ENCODE measurements around the gene PDXDC1. TPM values are rescaled to one million over a fixed set of nuclear protein-coding genes. Genes with fewer than 3 reads are reported as not detected.

PDXDC1 gene
- total RNA-seq, 1 experiment from 2014 or later: 107 TPM

DNA sequence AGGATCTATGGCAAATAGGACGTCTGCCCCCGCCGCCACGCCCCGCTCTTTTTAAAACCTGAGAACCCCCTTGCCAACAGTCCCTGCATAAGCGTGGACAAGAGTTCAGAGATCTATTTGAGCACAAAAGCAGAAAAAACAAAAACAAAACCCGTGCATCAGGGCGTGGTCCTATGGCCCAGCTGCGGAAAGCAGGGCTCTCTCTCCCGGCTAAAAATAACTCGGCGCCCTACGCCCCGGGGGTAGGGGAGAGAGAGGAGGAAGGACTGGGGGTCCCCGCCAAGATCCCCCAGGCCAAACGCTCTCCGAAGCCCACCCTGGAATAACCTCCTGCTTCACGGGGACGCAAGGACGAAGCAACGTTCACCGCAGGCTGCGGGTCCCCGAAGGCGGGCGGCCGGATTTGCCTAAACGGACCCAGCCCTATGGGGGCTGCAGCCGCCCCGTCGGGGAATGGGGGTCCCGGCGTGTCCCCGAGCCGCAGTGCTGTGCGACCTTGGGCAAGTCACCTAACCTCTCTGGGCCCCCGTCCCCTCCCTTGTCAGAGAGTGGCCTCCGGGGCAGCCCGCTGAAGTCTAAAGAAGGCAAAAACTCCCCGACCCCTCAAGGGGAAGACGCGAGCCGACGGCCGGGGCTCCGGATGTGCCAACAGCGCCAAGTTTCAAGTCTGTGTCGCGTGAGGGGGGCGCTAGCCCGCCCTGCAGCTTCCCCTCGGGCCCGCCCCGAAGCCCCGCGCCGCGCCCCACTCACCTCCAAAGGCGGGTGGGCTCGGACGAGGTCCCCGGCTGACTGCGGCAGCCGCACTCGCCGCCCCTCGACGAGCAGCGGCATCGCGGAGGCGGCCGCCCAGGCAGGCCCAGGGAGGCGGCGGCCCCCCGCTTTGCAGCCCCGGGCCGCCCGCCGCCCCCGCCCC is 80.6 kb downstream of the PDXDC1 start:
- ATAC-seq: peak; percentile 45
- Mint-ChIP-seq H3K36me3 (peaks cover 12% of the 10 kb centered on the region), H3K27me3 (ENCODE audit: low read depth) (no peaks in the 10 kb centered on the region), H3K4me3 (peak overlapping the region; percentile 85), H3K4me1 (peaks cover 12% of the 10 kb centered on the region; the same call in 1 of the 2 replicates), H3K9me3 (no peaks in the 10 kb centered on the region), H3K27ac (no peak overlapping the region)
- peak; percentile 69 for DNase-seq (ENCODE audit: low spot score)
- ChIA-PET CTCF (interaction anchor here (0.8 to 3.5 kb wide), 5 partner anchors 10 to 80 kb away, joined by 3 to 20 read pairs (median 3); partner anchors contain the start of gene PDXDC1), POLR2A (no interaction called here)
- TF ChIP-seq CTCF (IDR thresholded peaks at IDR 0.05): 0 out of 2 replicates have a peak, but pooled peaks have one; percentile 3
- no peak for TF ChIP-seq SP1 (CRISPR knock-in tag; conservative IDR thresholded peaks at IDR 0.05)
- TF ChIP-seq FOXJ3 (CRISPR knock-in tag; IDR thresholded peaks at IDR 0.05; ENCODE audit: borderline replicate concordance): no peak
- TF ChIP-seq EMX1 (CRISPR knock-in tag; IDR thresholded peaks at IDR 0.05): 0 out of 2 replicates have a peak, but pooled peaks have one; percentile 57
- no peak for TF ChIP-seq ESRRA (CRISPR knock-in tag; IDR thresholded peaks at IDR 0.05; ENCODE audit: borderline replicate concordance)
- TF ChIP-seq NR1H2 (CRISPR knock-in tag; IDR thresholded peaks at IDR 0.05): no peak
- TF ChIP-seq GTF2I (CRISPR knock-in tag; conservative IDR thresholded peaks at IDR 0.05): peak; percentile 97
- TF ChIP-seq, protein P1, sequence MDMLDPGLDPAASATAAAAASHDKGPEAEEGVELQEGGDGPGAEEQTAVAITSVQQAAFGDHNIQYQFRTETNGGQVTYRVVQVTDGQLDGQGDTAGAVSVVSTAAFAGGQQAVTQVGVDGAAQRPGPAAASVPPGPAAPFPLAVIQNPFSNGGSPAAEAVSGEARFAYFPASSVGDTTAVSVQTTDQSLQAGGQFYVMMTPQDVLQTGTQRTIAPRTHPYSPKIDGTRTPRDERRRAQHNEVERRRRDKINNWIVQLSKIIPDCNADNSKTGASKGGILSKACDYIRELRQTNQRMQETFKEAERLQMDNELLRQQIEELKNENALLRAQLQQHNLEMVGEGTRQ (CRISPR knock-in tag; IDR thresholded peaks at IDR 0.05): 0 out of 2 replicates have a peak, but pooled peaks have one; percentile 41
- TF ChIP-seq, protein P2, sequence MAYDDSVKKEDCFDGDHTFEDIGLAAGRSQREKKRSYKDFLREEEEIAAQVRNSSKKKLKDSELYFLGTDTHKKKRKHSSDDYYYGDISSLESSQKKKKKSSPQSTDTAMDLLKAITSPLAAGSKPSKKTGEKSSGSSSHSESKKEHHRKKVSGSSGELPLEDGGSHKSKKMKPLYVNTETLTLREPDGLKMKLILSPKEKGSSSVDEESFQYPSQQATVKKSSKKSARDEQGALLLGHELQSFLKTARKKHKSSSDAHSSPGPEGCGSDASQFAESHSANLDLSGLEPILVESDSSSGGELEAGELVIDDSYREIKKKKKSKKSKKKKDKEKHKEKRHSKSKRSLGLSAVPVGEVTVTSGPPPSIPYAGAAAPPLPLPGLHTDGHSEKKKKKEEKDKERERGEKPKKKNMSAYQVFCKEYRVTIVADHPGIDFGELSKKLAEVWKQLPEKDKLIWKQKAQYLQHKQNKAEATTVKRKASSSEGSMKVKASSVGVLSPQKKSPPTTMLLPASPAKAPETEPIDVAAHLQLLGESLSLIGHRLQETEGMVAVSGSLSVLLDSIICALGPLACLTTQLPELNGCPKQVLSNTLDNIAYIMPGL (CRISPR knock-in tag; IDR thresholded peaks at IDR 0.05): peak; percentile 43; the same call in 1 of the 2 replicates

DNA sequence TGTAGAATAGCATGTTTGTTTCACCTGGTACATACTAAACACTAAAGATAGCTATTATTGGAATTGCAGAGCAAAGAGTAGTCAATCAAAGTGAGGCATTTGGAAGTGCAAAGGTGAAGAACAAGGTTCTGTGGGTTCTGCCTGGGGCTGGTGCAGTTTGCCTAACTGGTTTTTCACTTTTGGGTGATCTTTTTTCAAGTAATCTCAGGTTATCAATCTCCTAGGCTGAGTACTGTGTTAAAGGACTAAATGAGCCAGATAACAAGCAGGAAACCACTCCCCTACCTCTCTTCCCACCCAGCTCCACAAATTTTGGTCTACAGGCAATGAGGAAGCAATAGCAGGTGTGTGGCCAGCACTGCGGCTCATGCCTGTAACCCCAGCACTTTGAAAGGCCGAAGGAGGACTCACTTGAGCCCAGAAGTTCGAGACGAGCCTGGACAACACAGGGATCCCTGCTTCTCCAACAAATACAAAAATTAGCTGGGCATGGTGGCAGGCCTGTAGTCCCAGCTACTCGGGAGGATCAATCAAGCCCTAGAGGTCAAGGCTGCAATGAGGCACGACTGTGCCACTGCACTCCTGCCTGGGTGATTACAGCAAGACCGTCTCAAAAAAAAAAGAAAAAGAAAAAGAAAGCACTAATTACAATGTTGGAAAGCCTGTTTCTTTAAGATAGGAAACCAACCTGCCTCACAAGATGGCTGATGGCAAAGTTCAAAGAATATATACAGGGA is 83.0 kb downstream of the PDXDC1 start:
- TF ChIP-seq ZNF396 (CRISPR knock-in tag; IDR thresholded peaks at IDR 0.05; ENCODE audit: borderline replicate concordance): no peak
- TF ChIP-seq GTF2I (CRISPR knock-in tag; conservative IDR thresholded peaks at IDR 0.05): no peak
- TF ChIP-seq PRRX2 (CRISPR knock-in tag; IDR thresholded peaks at IDR 0.05): no peak
- TF ChIP-seq, protein P3, sequence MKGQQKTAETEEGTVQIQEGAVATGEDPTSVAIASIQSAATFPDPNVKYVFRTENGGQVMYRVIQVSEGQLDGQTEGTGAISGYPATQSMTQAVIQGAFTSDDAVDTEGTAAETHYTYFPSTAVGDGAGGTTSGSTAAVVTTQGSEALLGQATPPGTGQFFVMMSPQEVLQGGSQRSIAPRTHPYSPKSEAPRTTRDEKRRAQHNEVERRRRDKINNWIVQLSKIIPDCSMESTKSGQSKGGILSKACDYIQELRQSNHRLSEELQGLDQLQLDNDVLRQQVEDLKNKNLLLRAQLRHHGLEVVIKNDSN (CRISPR knock-in tag; IDR thresholded peaks at IDR 0.05): no peak
- TF ChIP-seq SP1 (CRISPR knock-in tag; conservative IDR thresholded peaks at IDR 0.05): no peak
- no peak for TF ChIP-seq KAT7 (CRISPR knock-in tag; IDR thresholded peaks at IDR 0.05; ENCODE audit: borderline replicate concordance)
- no peak for TF ChIP-seq CBFB (CRISPR knock-in tag; IDR thresholded peaks at IDR 0.05; ENCODE audit: low read depth)
- Mint-ChIP-seq H3K9me3 (no peaks in the 10 kb centered on the region), H3K27me3 (ENCODE audit: low read depth) (no peaks in the 10 kb centered on the region), H3K27ac (peak overlapping the region; percentile 74), H3K4me3 (no peak overlapping the region), H3K4me1 (peaks cover 12% of the 10 kb centered on the region; the same call in 1 of the 2 replicates), H3K36me3 (peaks cover 37% of the 10 kb centered on the region)
- ATAC-seq: no peak
- no peak for DNase-seq (ENCODE audit: low spot score)
- POLR2A ChIA-PET: interaction anchor here (0.6 kb wide), 1 partner anchor 523 kb away, joined by 3 read pairs; no protein-coding TSS in a partner anchor
- CTCF ChIA-PET: interaction anchor here (3.5 kb wide), 1 partner anchor 16 kb away, joined by 20 read pairs; no protein-coding TSS in a partner anchor
